Mucosa of rectum (tissue), 2 donors: ENCODE measurements around the gene EVC.

Experiments used
- H3K27ac ChIP-seq, 2 donors: one replicate each; pipeline ENCODE4 v1.7.0; 2013; ENCODE audit warnings: inconsistent platforms in 2 of 2, low read depth in 2 of 2, low read length in 2 of 2
- H3K27me3 ChIP-seq, 2 donors: one replicate each; pipeline ENCODE4 v1.7.0; 2013; ENCODE audit warnings: low read length in 2 of 2; ENCODE audit not compliant: control insufficient read depth in 2 of 2, insufficient read depth in 2 of 2
- H3K36me3 ChIP-seq, 2 donors: one replicate each; pipeline ENCODE4 v1.7.0; 2013; ENCODE audit warnings: low read length in 2 of 2; ENCODE audit not compliant: control insufficient read depth in 2 of 2, insufficient read depth in 2 of 2
- H3K4me1 ChIP-seq, 2 donors: one replicate each; pipeline ENCODE4 v1.7.0; 2013; ENCODE audit warnings: low read length in 2 of 2, mild to moderate bottlenecking in 1 of 2; ENCODE audit not compliant: control insufficient read depth in 2 of 2, insufficient read depth in 2 of 2
- H3K4me3 ChIP-seq, 2 donors: one replicate each; pipeline ENCODE4 v1.7.0; 2013; ENCODE audit warnings: low read length in 2 of 2
- H3K9ac ChIP-seq, 2 donors: one replicate each; pipeline ENCODE4 v1.7.0; 2013; ENCODE audit warnings: low read length in 2 of 2, low read depth in 1 of 2, mild to moderate bottlenecking in 1 of 2
- H3K9me3 ChIP-seq, 2 donors: one replicate each; pipeline ENCODE4 v1.7.0; 2013; ENCODE audit warnings: low read length in 2 of 2; ENCODE audit not compliant: control insufficient read depth in 2 of 2
- donor health status: healthy.
- donor health status: Normal muscosa, but diverticular disease.

Gene EVC

GRCh38 chr4:5797866-5798265 is 86.9 kb downstream of the EVC start:
- no peak overlapping the region for H3K9ac ChIP-seq
- H3K36me3 ChIP-seq = no peaks in the 10 kb centered on the region
- H3K4me1 ChIP-seq = no peaks in the 10 kb centered on the region

GRCh38 chr4:5798462-5798861 is 87.5 kb downstream of the EVC start:
- Histone ChIP-seq H3K36me3 (no peaks in the 10 kb centered on the region), H3K27me3 (no peaks in the 10 kb centered on the region), H3K4me3 (no peak overlapping the region), H3K9me3 (no peaks in the 10 kb centered on the region), H3K4me1 (no peaks in the 10 kb centered on the region), H3K27ac (no peak overlapping the region), H3K9ac (no peak overlapping the region)

More at GRCh38 chr4:5797866-5798265, 86.9 kb downstream of the EVC start:
- no peak overlapping the region for H3K4me3 ChIP-seq
- no peaks in the 10 kb centered on the region for H3K27me3 ChIP-seq
- H3K27ac ChIP-seq = no peak overlapping the region
- H3K9me3 ChIP-seq = no peaks in the 10 kb centered on the region

DNA sequence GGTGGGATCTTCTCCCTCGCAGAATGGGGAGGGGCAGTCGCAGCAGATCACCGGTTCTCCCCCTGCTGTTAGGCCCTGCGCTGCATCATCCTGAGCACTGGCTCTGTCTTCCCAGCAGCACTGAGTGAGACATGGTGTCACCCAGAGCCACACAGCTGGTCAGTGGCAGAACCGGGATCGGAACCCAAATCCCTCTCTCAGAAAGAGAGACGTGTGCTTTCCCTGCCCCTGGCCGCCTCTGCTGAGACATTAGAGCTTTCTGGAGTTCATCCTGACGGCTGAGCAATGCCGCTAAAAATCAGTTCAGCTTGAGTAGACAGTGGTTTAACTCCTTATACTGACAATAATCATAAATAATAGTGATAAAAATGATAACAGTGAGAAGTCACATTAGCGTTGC is 87.9 kb downstream of the EVC start:
- Histone ChIP-seq H3K27ac (no peak overlapping the region), H3K27me3 (no peaks in the 10 kb centered on the region), H3K4me1 (no peaks in the 10 kb centered on the region), H3K9ac (no peak overlapping the region), H3K36me3 (no peaks in the 10 kb centered on the region), H3K4me3 (no peak overlapping the region), H3K9me3 (no peaks in the 10 kb centered on the region)

DNA sequence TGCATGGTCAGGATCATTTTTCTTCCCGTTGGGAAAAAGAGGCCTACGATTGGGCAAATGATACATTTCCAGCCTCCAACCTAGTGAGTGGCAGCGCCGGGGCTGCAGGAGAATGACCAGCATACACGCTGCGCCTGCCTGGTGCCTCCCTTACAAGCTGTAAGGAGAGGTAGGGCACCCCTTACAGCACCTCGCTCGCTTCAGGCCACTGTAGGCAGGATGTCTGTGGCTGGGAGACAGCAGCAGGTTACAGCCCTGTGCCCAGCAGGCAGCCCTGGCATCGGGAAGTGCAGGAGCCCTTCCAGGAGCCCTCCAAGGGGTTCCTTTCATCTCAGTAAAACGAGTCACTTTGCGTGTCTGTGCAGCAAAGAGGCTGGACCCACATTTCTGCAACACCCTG is 88.4 kb downstream of the EVC start:
- Histone ChIP-seq H3K27me3 (no peaks in the 10 kb centered on the region), H3K36me3 (no peaks in the 10 kb centered on the region), H3K9ac (no peak overlapping the region), H3K4me1 (no peaks in the 10 kb centered on the region), H3K4me3 (no peak overlapping the region), H3K9me3 (no peaks in the 10 kb centered on the region), H3K27ac (no peak overlapping the region)

DNA sequence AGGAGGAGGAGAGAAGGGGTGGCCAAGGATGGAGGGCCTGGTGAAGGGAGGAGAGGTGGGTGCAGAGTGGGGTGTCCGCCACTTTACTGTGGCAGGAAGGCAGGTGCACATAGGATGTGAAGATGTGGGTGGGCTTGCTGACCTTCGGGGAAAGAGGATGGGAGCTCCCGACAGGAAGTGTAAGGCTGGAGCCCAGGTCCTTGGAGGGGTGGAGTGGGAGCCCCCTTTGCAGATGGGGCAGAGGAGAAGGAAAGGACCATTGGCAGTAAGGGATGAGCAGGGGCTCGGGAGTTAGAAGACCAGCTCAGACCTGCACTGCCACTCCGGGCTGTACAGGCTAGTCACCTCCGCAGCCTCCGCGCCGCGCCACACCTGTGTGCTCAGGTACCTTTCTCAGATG is 89.5 kb downstream of the EVC start:
- H3K4me3 ChIP-seq = no peak overlapping the region
- H3K4me1 ChIP-seq = no peaks in the 10 kb centered on the region
- no peaks in the 10 kb centered on the region for H3K9me3 ChIP-seq
- no peak overlapping the region for H3K27ac ChIP-seq
- H3K36me3 ChIP-seq = peaks cover 0 to 3% of the 10 kb centered on the region in 2 donors
- H3K27me3 ChIP-seq = no peaks in the 10 kb centered on the region
- H3K9ac ChIP-seq = no peak overlapping the region

DNA sequence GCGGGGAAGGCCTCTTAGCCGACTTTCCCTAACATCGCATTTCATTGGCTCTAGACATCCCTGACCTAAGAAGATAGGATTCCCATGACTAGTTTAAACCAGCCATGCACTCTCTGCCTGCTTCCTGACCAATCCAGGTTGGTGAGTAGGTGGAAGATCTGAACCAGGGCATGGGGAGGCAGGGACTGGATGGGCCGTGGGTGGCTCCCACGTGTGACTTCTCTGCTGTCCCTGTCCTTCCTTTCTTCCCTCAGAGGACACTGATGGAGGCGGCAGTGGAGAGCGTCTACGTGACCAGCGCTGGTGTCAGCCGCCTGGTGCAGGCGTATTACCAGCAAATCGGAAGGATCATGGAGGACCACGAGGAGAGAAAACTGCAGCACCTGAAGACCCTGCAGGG is 90.7 kb downstream of the EVC start:
- Histone ChIP-seq H3K4me3 (no peak overlapping the region), H3K4me1 (no peaks in the 10 kb centered on the region), H3K27me3 (no peaks in the 10 kb centered on the region), H3K27ac (no peak overlapping the region), H3K36me3 (peaks cover 0 to 3% of the 10 kb centered on the region in 2 donors), H3K9ac (no peak overlapping the region), H3K9me3 (no peaks in the 10 kb centered on the region)

GRCh38 chr4:5802565-5802964 is 91.6 kb downstream of the EVC start:
- Histone ChIP-seq H3K27me3 (no peaks in the 10 kb centered on the region), H3K9me3 (no peaks in the 10 kb centered on the region), H3K9ac (no peak overlapping the region), H3K4me1 (no peaks in the 10 kb centered on the region), H3K36me3 (peaks cover 0 to 6% of the 10 kb centered on the region in 2 donors), H3K4me3 (no peak overlapping the region), H3K27ac (no peak overlapping the region)

DNA sequence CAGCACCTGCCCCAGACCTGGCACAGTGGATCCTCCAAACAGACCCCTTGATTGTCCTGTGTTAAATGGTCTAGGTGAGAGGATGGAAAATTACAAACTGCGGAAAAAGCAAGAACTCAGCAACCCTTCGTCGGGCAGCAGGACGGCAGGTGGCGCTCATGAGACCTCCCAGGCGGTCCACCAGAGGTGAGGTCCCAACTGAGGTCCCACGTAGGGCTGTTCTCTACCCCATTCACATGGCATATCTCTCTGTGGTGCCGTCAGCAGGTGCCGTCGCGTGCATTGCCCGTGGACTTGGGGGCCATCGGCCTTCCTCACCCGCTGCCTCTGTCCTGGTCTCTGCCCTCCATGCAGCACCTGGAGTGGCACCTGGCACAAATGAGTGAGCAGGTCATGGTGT is 93.7 kb downstream of the EVC start:
- Histone ChIP-seq H3K4me1 (no peaks in the 10 kb centered on the region), H3K27me3 (no peaks in the 10 kb centered on the region), H3K4me3 (no peak overlapping the region), H3K9ac (no peak overlapping the region), H3K27ac (no peak overlapping the region), H3K36me3 (peaks cover 0 to 9% of the 10 kb centered on the region in 2 donors), H3K9me3 (no peaks in the 10 kb centered on the region)

DNA sequence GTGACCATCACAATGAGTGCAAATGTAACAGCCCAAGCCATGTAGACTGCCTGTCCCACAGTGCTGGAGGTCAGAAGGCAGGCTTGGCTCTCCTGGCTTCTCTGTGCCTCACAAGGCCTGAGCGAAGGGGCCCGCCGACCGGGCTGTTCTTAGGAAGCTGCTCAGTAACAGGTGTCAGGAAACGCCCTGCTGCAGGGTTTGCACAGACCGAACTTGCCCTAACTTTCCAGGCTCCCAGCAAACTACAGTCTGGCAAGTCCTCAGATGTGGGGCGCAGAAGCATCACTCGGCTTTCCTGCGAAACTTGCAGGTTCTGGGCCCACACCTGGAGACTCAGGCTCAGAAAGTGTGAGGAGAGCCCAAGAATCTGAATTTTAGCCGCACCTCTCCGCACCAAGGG is 94.3 kb downstream of the EVC start:
- Histone ChIP-seq H3K36me3 (peaks cover 0 to 9% of the 10 kb centered on the region in 2 donors), H3K27ac (no peak overlapping the region), H3K27me3 (no peaks in the 10 kb centered on the region), H3K4me3 (no peak overlapping the region), H3K9ac (no peak overlapping the region), H3K9me3 (no peaks in the 10 kb centered on the region), H3K4me1 (no peaks in the 10 kb centered on the region)

DNA sequence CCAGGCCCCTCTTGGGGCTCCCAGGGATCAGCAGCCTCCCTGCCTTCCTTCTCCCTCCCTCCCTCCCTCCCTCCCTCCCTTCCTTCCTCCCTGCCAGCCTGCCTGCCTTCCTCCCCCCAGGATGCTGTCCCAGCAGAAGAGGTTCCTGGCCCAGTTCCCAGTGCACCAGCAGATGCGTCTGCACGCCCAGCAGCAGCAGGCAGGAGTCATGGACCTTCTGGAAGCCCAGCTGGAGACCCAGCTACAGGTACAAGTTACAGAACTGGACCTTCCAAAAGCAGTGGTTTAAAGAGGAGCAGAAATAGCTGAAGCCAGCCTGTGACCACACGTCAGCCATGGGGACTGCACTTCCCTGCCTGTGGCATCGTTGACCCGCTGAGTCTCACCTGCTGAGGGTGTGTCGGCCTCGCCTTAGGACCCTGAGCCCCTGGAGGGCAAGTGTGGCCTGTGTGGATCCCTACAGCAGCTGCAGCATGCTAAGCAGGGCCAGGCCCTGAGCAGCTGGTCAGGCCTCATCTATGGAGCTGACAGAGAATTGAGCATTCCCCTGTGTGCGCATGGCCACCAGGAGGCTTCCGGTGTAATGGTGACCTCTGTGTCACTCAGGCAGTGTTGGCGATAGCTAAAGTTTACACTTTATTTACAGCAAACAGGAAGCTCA is 97.2 kb downstream of the EVC start:
- Histone ChIP-seq H3K27me3 (no peaks in the 10 kb centered on the region), H3K4me1 (no peaks in the 10 kb centered on the region), H3K4me3 (no peak overlapping the region), H3K27ac (no peak overlapping the region), H3K9ac (no peak overlapping the region), H3K9me3 (no peaks in the 10 kb centered on the region), H3K36me3 (peaks cover 0 to 9% of the 10 kb centered on the region in 2 donors)
